ENCODE results near the gene ABTB1. TPM values are rescaled to one million over a fixed set of nuclear protein-coding genes. Genes with fewer than 3 reads are reported as not detected.
"Not testable (repeated sequence)": the region's sequence is repeated elsewhere in the genome, so short reads cannot be mapped to it uniquely, and the experiment has no call there.

Gene ABTB1
- total RNA-seq, 1 donor from 2014 or later = 16.3 TPM

DNA sequence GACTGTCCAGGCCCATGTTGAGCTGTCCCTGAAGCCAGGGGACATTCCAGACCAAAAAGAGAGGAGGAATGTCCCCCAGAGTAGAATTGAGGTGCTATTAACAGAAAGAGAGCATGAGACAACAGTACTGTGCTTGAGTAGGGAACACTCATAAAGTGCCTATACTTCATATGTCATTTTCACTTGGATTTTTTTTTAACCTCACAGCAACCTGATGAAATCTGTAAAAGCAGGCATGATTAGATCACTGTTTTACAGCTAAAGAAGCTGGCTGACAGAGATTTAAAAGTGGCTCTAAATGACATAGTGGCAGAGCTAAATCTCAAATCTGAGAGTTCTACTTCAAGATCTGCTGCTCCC, 24.9 kb upstream of the ABTB1 start:
- ATAC-seq (no peak), DNase-seq (ENCODE audit: low spot score) (no peak)

DNA sequence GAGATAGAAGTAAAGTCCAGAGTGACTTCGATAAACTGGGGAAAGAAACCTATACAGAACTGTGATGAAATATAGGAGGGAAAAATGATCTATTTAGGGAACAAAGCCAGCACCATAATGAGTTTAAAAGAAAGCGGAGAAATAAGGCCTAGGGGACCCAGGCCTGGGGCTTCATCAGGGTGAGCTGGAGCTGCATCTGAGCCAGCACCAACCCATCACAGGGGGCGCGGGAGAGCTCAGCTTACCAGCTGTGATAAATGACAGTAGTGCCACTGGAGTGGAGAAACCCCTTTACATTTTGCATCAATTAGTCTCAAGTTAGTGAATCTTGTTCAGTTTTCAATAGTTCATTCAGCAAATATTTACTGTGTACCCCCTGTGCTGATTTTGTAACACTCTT, 22.5 kb upstream of the ABTB1 start:
- ATAC-seq = no peak
- DNase-seq (ENCODE audit: low spot score) = peak; percentile 15

DNA sequence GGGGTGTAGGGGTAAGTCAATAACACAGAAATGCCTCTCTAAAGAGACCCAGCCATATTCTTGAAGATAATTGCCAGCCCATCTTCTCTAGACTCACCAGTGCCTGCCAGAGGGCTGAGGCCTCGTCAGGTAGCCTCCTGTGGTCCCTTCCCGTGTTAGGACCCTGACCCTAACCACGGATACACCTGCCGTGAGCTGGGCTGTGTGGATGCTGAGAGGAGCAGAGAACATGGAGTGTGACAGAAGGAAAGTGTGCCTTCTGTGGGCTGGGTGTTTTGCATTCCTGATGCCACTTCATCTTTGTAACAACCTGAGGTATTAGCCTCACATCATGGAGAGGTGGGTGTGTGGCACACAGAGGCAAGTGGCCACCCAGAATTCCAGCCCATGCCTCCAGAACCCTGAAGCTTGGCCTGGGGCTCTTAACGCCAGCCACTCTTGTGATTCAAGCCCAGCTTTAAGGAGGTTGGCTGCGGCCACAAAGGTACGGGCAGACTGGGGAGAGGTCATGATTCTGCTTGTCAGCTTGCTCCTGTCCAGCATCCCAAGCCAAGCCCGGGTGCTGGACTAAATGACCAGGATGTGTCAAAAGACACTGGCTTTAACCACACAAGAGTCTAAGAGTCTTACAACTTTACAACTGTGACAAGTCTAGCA, 21.1 kb upstream of the ABTB1 start:
- DNase-seq (ENCODE audit: low spot score) (peak; percentile 33), ATAC-seq (no peak)

DNA sequence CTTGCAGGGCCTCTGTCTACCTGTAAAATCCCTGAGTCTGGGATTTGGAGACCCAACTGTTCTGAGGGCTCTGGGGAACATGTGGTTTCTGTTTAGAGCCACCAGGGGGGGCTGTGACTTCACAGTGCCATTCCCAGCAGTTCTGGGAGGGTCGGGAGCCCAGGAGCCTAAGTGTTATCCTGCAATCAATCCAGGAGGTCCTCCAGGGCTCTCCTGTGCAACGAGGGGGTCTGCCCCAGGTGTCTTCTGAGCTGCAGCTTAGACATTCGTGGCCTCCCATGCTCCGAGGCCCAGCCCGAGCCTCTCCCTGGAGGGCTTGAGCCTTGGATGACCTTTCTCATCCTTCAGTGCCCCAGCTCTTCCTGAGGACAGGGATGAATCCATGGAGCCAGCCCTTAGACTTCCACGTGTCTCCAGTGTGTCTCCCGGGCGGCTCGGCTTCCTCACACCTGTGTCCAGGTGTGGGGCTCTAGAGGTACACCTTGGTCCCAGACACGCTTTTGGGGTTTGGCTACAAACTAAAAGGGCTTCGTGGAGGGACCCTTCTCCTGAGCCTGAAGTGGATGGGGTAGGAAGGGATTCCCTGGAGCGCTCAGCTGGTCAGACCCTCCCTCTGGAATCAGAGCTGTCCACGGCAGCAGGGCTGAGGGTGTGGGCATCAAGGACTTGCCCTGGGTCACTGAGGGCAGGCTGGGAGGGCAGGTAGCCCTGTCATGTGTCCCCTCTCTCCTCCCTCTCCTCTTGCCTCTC, 20.3 kb upstream of the ABTB1 start:
- peak; percentile 97 for ATAC-seq
- DNase-seq (ENCODE audit: low spot score) = peak; percentile 65

DNA sequence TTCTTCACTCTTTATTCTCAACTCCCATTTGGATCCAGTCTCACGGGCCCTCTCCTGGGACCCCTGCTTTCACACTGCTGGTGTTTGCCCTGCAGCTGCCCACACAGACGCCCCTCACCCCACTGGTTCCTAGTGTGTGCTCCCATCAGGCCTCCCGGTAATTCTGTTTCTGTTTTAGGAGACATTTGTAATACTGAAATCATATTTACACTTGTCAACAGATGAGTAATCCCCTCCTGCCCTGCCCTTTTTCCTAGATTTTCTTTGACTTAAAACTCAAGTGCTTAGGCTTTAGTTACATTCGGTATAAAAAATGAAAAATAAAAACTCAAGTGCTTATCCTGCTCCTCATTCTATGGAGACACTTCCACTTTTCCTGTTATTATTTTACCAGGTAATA, 18.4 kb upstream of the ABTB1 start:
- ATAC-seq (no peak), DNase-seq (ENCODE audit: low spot score) (peak; percentile 14)

DNA sequence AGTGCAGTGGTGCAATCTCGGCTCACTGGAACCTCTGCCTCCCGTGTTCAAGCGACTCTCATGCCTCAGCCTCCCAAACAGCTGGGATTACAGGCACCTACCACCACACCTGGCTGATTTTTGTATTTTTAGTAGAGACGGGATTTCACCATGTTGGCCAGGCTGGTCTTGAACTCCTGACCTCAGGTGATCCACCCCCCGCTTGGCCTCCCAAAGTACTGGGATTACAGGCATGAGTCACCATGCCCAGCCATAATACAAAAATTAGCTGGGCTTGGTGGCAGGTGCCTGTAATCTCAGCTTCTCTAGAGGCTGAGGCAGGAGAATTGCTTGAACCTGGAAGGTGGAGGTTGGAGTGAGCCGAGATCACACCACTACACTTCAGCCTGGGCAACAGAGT, 17.8 kb upstream of the ABTB1 start:
- ATAC-seq = not testable (repeated sequence)
- peak; percentile 16 for DNase-seq (ENCODE audit: low spot score)

DNA sequence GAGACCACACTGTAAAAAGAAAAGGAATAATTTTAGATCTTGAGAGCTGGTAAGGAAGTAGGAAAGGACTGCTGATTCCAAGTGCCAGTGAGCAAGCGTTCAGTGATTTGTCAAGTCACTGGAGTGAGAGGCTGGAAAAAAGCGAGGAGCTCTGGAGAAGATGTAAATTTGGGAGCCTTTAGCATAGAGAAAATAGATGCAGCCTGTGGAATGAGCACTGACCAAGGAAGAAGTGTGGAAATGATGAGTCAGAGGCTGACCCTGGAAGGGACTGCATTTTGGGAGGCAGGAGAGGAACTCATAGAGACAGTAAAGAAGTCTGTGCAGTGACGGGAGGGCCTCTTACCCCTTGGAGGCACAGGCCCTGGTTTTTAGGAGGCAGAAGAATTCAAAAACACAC, 17.1 kb upstream of the ABTB1 start:
- ATAC-seq = no peak
- DNase-seq (ENCODE audit: low spot score) = peak; percentile 21

DNA sequence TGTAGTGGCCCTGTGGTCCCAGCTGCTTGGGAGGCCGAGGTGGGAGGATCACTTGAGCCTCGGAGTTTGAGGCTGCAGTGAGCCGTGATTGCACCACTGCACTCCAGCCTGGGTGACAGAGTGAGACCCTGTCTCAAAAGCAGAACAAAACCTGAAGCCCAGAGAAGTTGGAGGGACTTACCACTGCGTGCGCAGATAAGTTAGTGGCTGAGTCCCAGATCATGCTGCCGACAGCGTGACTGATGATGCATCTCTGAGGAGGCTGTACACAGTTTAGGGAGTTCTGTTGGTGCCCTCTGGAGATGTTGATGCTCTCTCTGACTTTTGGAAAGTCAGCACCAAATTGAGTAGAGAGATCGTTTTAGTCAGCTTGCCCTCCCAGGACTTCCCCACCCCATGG, 15.8 kb upstream of the ABTB1 start:
- no peak for ATAC-seq
- peak; percentile 5 for DNase-seq (ENCODE audit: low spot score)

DNA sequence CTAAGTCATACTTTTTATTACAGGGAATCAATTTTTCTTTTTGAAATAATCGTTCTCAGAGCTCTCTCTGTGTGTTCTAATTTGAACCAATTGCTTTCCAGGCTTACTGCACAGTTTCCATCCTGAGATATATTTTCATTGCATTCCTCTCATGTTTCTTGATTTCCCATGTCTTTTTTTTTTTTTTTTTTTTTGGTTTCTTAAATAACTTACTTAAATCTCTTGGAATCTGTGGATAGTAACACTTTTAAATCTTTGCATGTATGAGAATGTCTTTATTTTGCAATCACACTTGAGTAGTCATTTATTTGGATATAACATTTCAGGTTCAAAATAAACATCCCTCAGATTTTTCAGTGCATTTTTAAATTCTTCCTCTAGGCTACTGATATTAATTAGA, 14.5 kb upstream of the ABTB1 start:
- DNase-seq (ENCODE audit: low spot score) (no peak), ATAC-seq (no peak)

DNA sequence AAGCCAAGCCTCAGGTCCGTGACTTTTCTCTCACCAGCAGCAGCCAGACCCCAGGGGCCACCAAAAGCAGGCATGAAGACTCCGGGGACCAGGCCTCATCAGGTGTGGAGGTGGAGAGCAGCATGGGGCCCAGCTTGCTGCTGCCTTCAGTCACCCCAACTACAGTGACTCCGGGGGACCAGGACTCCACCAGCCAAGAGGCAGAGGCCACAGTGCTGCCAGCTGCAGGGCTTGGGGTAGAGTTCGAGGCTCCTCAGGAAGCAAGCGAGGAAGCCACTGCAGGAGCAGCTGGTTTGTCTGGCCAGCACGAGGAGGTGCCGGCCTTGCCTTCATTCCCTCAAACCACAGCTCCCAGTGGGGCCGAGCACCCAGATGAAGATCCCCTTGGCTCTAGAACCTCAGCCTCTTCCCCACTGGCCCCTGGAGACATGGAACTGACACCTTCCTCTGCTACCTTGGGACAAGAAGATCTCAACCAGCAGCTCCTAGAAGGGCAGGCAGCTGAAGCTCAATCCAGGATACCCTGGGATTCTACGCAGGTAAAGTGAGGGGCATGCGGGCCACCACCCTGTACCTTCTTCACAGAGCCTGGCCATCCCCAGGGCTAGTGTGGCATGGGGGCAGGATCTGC, 12.0 kb upstream of the ABTB1 start:
- peak; percentile 22 for DNase-seq (ENCODE audit: low spot score)
- no peak for ATAC-seq

DNA sequence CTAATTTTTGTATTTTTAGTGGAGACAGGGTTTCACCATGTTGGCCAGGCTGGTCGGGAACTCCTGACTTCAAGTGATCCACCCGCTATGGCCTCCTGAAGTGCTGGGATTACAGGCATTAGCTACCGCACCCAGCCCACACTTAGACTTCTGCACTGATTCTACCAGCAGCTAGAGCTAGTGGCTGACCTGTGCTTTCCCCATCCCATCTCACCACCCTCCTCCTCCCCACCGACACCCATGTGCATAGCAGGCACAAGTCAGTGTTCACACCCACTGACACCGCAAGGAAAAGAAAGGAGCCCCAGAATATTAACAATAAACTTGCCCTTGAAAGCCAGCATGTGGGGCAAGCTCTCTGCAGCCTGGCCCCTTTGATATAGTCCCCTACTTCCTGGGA, 11.2 kb upstream of the ABTB1 start:
- DNase-seq (ENCODE audit: low spot score) = peak; percentile 21
- no peak for ATAC-seq

DNA sequence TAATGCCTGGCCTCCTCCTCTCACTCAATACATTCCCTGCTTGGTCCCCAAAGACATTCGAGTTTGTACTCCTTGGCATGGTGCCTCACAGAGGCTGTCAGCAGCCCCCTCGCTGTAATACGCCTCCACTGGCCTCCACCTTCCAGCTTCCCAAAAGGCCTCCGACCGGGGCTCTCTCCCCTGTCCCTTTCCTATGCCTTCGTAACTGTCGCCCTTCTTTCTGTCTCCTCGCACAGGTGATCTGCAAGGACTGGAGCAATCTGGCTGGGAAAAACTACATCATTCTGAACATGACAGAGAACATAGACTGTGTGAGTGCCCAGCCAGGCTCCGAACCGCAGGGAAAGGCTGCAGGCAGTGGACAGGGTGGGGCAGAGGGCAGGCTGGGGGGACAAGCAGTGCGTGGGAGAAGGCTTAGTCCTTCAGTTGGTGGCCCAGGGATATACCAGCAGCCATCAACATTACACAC, 10.7 kb upstream of the ABTB1 start:
- DNase-seq (ENCODE audit: low spot score) (peak; percentile 26), ATAC-seq (no peak)

DNA sequence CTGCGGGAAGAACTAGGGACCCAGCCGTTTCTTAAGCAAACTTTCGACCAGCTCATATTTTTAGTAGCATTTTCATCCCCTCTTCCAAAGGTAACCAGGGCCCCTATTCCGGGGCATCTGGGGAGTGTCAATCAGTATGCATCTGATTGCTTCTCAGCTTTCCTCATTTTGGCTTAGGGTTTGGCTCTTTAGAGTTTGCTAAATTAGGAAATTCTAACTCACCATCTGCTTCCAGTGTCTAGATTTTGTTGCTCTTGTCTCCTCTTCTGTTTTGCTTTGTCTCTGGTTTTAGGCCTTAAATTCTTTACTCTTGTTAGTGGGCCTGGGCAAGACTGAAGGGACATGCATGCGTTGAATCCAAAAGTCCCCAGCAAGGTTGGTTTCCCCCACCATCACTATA, 9.6 kb upstream of the ABTB1 start:
- DNase-seq (ENCODE audit: low spot score) (no peak), ATAC-seq (no peak)

DNA sequence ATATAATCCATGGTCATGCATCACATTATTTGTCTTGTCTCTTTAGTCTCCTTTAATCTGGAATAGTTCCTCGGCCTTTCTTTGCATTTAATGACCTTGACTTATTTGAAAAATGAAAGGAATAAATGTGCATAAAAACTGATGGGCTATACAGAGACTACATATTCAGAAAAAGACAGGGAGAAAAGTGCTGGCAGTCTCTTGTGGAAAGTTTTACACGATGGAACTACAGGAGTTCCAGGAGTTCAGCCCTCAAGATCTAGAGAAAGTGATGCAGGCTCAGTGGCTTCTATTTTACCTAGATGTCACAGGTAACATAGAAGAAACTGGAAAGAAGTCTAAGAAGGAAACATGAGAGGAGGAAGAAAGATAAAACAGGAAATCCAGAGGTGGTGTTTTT, 7.6 kb upstream of the ABTB1 start:
- DNase-seq (ENCODE audit: low spot score) = no peak
- ATAC-seq = no peak

DNA sequence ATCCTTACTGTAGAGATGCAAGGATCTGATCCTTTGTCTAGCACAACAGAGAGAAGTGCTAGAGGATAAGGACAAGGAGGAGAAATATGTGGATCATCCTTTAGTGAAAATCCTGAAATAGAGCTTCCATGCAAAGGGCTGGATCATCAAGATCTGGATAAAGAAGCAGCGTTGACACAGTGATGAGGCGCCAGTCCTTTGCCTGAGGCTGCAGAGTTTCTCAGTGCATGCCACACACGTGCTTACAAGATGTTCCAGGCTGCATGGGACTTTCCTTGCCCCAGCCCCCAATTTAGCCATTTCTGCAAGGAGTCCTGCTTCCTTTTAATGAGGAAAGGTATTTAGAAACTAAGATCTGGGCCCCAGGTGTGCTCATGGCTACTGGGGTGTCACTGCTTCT, 7.2 kb upstream of the ABTB1 start:
- DNase-seq (ENCODE audit: low spot score) (no peak), ATAC-seq (no peak)

DNA sequence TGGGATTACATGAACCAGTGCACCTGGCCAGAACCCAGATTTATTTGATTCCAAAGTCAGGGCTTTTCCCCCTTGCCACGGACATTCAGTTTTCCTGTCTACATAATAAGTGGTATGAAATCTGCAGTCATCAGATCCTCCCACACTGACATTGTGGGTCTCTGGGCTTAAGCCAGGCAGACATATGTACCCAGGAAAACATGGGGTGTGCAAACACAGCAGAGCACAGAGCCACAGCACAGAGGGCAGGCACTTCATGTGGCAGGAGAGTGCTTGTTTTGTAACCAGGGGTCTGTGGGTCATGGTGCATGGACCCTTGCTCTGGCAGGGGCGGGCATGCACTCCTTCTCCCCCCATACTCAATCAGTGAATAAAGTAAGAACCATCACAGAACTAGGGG, 6.1 kb upstream of the ABTB1 start:
- DNase-seq (ENCODE audit: low spot score) (no peak), ATAC-seq (no peak)

DNA sequence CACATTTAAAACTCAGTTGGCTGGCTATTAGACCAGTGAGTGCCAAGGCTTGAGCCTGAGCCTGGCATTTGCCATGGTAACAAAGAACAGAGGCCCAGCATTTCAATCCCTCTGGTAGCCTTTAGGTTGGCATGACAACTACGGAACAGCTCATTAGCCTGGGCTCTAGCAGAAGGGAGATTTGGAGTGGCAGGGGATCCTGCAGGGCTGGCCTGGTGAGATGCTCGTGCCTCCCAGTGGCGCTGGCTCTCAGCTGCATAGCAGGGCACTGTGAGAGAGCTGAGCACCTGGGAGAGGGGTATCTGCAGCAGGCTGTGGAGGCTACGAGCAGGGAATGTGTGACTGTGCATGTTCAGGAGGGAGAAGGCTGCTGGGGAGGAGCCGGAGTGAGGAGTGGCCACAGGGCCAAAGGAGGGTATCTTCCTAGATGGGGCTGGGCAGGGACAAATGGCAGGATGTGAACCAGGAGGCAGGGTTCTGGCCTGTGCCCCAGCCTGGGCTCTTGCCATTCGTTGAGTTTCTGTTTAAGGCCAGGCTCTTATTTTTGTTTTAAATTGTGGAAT, 5.6 kb upstream of the ABTB1 start:
- no peak for ATAC-seq
- no peak for DNase-seq (ENCODE audit: low spot score)

DNA sequence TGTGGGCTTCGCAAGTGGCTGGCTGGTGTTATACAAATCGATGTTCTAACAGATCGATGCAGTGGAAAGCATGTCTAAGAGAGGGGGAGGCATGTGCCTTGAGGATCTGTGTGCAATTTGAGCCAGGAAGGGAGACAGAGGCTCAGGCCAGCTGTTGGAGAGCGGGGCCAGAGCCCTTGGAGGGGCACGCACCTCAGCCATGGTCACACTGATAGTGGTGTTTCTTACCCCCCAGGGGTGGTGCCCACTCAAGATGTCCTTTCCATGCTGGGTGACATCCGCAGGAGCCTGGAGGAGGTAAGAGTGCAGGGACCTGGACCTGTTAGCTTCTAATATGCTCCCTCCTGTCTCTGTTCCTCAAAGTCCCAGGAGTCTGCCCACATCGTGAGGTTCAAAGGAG, 3.8 kb upstream of the ABTB1 start:
- ATAC-seq (no peak), DNase-seq (ENCODE audit: low spot score) (peak; percentile 33)

DNA sequence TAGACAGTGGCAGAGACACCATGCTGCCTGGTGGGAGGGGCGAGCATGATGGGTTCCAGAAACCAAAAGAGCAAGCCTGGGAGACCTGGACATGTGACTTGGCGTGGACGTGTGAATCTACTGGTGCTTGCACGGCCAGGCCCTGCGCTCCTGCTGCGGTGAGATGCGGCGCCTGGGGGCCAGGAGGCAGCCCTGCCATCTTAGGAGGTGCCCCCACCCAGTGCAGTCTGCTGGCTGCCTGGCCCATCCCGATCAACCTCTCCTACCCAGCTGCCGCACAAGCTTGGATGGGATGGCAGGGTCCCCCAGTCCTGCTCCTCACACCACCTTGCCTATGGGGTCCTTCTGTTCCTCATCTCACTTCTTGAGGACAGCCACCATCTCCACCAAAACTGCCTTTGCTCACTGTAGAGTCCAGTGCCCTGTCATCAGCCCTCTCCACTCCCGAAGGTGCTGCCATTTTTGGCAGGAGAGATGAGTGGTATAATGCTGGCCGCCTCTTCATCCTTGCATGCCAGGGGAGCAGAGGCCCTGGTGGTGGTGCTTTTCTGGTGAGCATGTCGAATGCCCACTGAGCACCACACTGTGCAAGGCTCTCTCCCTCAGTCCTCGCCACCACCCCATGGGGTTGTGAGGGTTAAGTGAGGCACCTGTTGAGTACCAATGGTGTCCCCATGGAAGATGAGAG, 3.1 kb upstream of the ABTB1 start:
- no peak for DNase-seq (ENCODE audit: low spot score)
- no peak for ATAC-seq

DNA sequence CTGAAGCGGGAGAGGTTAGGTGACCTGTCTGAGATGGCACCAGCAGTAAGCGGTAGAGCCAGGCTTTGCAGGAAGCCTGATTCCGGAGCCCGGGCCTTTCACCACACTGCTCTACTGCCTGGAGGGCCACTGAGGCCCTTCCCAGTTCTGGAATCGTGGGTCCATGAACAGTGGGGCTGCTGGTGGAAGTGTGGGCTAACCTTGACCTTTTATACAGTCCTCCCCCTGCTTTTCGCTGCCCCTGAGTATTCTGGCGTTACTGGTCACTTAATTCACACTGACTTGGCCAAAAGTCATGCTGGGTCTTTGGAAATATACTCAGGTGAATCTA, 2.6 kb upstream of the ABTB1 start:
- DNase-seq (ENCODE audit: low spot score) (no peak), ATAC-seq (no peak)

DNA sequence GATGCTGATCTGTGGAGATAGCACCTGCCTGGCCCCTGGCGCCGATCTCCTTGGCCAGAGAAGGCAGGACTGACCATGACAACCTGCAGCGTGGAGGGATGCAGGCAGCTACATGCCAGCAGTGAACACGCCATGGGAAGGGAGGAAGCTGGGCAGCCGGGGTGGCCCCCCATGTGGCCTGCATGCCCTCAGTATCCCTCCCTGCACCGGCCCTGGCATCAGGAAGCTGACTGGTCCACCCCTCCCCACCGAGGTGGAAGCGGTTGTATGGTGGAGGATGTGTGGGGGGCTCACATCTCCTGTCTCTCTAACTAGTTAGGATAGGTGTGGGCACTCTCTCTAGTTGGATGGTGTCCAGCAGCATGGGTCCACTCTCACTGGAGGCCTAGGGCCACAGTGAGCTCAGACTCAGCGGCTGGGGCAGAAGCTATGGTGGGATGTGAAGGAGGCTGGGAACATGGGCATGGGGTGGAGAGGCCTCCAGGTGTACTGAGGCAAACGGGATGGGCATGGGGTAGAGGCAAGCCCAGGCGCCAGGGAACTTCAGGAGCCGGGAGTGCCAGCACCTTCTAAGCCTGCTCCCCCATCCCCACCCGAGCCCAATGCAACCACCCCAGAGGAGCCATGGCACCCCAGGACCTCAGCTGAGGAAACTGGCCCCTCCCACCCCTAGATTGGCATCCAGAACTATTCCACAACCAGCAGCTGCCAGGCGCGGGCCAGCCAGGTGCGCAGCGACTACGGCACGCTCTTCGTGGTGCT, 1.8 kb upstream of the ABTB1 start:
- ATAC-seq (no peak), DNase-seq (ENCODE audit: low spot score) (peak; percentile 44)
